Endothelial cell of umbilical vein (primary cell): ENCODE measurements around the gene KRTAP10-9.

Experiments
- CTCF ChIP-seq, 2 donors: IDR thresholded peaks; 1 replicate in 1 of 2; 2 replicates in 1 of 2; pipeline ENCODE4 v1.5.1; 2011; ENCODE audit warnings: low read length in 2 of 2, mild to moderate bottlenecking in 2 of 2, moderate library complexity in 2 of 2, control low read depth in 1 of 2, inconsistent platforms in 1 of 2, low read depth in 1 of 2; ENCODE audit not compliant: insufficient read depth in 1 of 2; ENCODE audit errors: extremely low read depth in 1 of 2
- EZH2 ChIP-seq: IDR thresholded peaks from 2 replicates; pipeline ENCODE4 v1.6.1; 2012; ENCODE audit warnings: borderline replicate concordance, low read depth, mild to moderate bottlenecking, moderate library complexity, low read length, inconsistent platforms; ENCODE audit not compliant: severe bottlenecking
- FOS ChIP-seq: IDR thresholded peaks from 2 replicates; pipeline ENCODE4 v1.6.1; 2011; ENCODE audit warnings: mild to moderate bottlenecking, low read length, moderate library complexity, borderline replicate concordance; ENCODE audit not compliant: insufficient read depth
- GATA2 ChIP-seq: IDR thresholded peaks from 2 replicates; pipeline ENCODE4 v1.7.0; 2011; ENCODE audit warnings: low read depth, mild to moderate bottlenecking, moderate library complexity, mixed read lengths, low read length; ENCODE audit not compliant: insufficient read length, insufficient read depth
- JUN ChIP-seq: IDR thresholded peaks from 2 replicates; pipeline ENCODE4 v1.6.1; 2011; ENCODE audit warnings: borderline replicate concordance, low read depth; ENCODE audit not compliant: insufficient read length, insufficient read depth
- MAX ChIP-seq: IDR thresholded peaks from 2 replicates; pipeline ENCODE4 v1.6.1; 2011; ENCODE audit not compliant: insufficient read depth, insufficient read length
- MYC ChIP-seq: IDR thresholded peaks from one replicate; pipeline ENCODE4 v1.6.1; 2011; ENCODE audit warnings: mild to moderate bottlenecking, low read depth, low read length
- POLR2A ChIP-seq: IDR thresholded peaks from 2 replicates; pipeline ENCODE4 v1.6.1; 2012; ENCODE audit warnings: low read depth, mild to moderate bottlenecking, control low read depth, low read length
- POLR2AphosphoS5 ChIP-seq: IDR thresholded peaks from 2 replicates; pipeline ENCODE4 v1.6.1; 2012; ENCODE audit warnings: low read depth, mild to moderate bottlenecking, control low read depth, low read length, moderate library complexity; ENCODE audit not compliant: insufficient read depth

- TF ChIP-seq MYC: no peak
- no peak for TF ChIP-seq CTCF (IDR thresholded peaks at IDR 0.05; ENCODE audit: extremely low read depth in 1 of 2, insufficient read depth in 1 of 2, low read depth in 1 of 2, low read length in 2 of 2)
- TF ChIP-seq POLR2A: no peak
- no peak for TF ChIP-seq FOS
- no peak for TF ChIP-seq MAX
- TF ChIP-seq EZH2: no peak
- TF ChIP-seq POLR2AphosphoS5: no peak
- no peak for TF ChIP-seq JUN
- no peak for TF ChIP-seq GATA2
These were observed 18.0 kb downstream of the KRTAP10-9 start for GRCh38 chr21:44644878-44645277.
